ENCODE data around the gene LIMD2.

Gene LIMD2

DNA sequence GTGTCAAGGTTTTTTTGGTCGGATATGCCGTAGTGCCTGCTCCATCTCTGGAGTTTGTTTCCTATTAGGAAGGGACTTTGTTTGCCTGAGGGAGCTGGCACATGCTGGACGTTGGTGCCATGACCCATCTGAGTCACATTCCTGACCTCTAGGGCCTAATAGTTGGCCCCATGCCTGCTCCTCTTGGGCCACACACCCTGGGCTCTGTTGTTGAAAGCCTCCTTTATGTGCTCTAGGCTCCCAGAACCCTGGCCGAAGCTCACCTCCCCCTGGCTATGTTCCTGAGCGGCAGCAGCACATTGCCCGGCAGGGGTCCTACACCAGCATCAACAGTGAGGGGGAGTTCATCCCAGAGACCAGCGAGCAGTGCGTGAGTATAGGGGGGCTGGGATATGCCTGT is 18.4 kb downstream of the LIMD2 start:
- TF ChIP-seq FOXP2 (optimal IDR thresholded peaks at IDR 0.05; ENCODE audit: borderline replicate concordance, extremely low read depth, extremely low read length, insufficient read depth) (no peak), TAF1 (IDR thresholded peaks at IDR 0.05; ENCODE audit: borderline replicate concordance, insufficient read depth, low read length) (no peak), POLR2AphosphoS5 (IDR thresholded peaks at IDR 0.05; ENCODE audit: low read depth, low read length) (no peak), SIN3A (IDR thresholded peaks at IDR 0.05; ENCODE audit: borderline replicate concordance, insufficient read depth, low read length) (no peak)
- TF ChIP-seq, protein P1, sequence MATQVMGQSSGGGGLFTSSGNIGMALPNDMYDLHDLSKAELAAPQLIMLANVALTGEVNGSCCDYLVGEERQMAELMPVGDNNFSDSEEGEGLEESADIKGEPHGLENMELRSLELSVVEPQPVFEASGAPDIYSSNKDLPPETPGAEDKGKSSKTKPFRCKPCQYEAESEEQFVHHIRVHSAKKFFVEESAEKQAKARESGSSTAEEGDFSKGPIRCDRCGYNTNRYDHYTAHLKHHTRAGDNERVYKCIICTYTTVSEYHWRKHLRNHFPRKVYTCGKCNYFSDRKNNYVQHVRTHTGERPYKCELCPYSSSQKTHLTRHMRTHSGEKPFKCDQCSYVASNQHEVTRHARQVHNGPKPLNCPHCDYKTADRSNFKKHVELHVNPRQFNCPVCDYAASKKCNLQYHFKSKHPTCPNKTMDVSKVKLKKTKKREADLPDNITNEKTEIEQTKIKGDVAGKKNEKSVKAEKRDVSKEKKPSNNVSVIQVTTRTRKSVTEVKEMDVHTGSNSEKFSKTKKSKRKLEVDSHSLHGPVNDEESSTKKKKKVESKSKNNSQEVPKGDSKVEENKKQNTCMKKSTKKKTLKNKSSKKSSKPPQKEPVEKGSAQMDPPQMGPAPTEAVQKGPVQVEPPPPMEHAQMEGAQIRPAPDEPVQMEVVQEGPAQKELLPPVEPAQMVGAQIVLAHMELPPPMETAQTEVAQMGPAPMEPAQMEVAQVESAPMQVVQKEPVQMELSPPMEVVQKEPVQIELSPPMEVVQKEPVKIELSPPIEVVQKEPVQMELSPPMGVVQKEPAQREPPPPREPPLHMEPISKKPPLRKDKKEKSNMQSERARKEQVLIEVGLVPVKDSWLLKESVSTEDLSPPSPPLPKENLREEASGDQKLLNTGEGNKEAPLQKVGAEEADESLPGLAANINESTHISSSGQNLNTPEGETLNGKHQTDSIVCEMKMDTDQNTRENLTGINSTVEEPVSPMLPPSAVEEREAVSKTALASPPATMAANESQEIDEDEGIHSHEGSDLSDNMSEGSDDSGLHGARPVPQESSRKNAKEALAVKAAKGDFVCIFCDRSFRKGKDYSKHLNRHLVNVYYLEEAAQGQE (IDR thresholded peaks at IDR 0.05; ENCODE audit: insufficient read depth in 1 of 2, low read depth in 2 of 2, low read length in 2 of 2), result no peak

DNA sequence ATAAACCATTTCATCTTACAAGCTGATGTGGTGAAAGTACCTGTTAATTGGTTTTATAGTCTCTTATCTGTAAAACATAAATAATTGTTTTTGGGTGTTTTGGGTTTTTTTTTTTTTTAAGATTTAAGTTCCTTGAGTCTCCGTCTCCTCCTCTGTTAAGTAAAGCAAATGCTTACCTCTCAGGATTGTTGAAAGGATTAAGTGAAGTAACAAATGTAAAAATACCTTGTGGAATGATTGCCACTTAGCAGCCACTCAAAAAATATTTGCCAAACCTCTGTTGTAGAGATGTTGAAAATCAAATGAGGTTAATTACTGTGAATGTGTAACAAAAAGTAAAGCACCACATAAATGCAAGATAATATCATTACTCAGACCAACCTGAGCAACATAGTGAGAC is 19.2 kb downstream of the LIMD2 start:
- TF ChIP-seq TAF1 (IDR thresholded peaks at IDR 0.05; ENCODE audit: borderline replicate concordance, insufficient read depth, low read length) (no peak), SIN3A (IDR thresholded peaks at IDR 0.05; ENCODE audit: borderline replicate concordance, insufficient read depth, low read length) (no peak), POLR2AphosphoS5 (IDR thresholded peaks at IDR 0.05; ENCODE audit: low read depth, low read length) (no peak), FOXP2 (optimal IDR thresholded peaks at IDR 0.05; ENCODE audit: borderline replicate concordance, extremely low read depth, extremely low read length, insufficient read depth) (no peak)
- TF ChIP-seq, protein P1 (IDR thresholded peaks at IDR 0.05; ENCODE audit: insufficient read depth in 1 of 2, low read depth in 2 of 2, low read length in 2 of 2), result no peak

DNA sequence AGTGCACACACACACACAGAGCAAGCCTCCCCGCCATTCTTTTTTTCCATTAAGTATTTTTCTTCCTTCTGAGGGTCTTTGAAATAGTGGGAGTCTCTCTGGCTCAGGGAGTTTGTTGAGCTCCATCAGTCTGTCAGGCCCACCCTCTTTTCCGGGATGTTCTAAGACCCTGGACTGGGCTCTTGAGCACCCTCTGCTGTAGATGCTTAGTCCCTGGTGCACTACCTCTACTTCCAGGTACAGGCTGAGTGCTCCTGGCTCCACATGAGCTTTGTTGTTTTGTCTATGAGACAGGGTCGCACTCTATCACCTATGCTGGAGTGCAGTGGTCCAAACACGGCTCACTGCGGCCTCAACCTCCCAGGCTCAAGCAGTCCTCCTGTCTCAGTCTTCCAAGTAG is 20.7 kb downstream of the LIMD2 start:
- TF ChIP-seq POLR2AphosphoS5 (IDR thresholded peaks at IDR 0.05; ENCODE audit: low read depth, low read length) (no peak), TAF1 (IDR thresholded peaks at IDR 0.05; ENCODE audit: borderline replicate concordance, insufficient read depth, low read length) (no peak), SIN3A (IDR thresholded peaks at IDR 0.05; ENCODE audit: borderline replicate concordance, insufficient read depth, low read length) (no peak), FOXP2 (optimal IDR thresholded peaks at IDR 0.05; ENCODE audit: borderline replicate concordance, extremely low read depth, extremely low read length, insufficient read depth) (no peak)
- TF ChIP-seq, protein P1 (IDR thresholded peaks at IDR 0.05; ENCODE audit: insufficient read depth in 1 of 2, low read depth in 2 of 2, low read length in 2 of 2), result no peak

DNA sequence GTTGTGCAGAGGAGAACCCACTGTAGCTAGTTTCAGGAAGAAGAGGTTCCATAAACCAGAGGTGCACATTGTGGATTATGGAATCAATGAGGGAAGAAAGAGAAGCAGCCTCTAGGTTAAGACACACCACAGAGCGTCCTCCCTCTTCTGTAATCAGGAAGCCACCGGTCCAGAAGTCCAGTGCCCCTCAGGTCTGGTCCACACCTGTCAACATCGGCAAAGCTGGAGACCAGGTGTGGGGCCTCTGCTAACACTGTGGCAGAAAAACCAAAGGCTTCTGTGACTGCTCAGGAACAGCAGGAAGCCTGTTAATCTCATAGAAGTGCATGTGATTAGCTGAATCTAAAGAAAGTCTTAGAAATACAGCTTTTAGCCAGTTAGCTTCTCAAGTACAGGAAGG is 23.3 kb downstream of the LIMD2 start:
- TF ChIP-seq FOXP2 (optimal IDR thresholded peaks at IDR 0.05; ENCODE audit: borderline replicate concordance, extremely low read depth, extremely low read length, insufficient read depth) (no peak), TAF1 (IDR thresholded peaks at IDR 0.05; ENCODE audit: borderline replicate concordance, insufficient read depth, low read length) (no peak), SIN3A (IDR thresholded peaks at IDR 0.05; ENCODE audit: borderline replicate concordance, insufficient read depth, low read length) (no peak), POLR2AphosphoS5 (IDR thresholded peaks at IDR 0.05; ENCODE audit: low read depth, low read length) (no peak)
- TF ChIP-seq, protein P1 (IDR thresholded peaks at IDR 0.05; ENCODE audit: insufficient read depth in 1 of 2, low read depth in 2 of 2, low read length in 2 of 2), result no peak

All from PFSK-1 (cell line).